Heart left ventricle (tissue), 16 donors: ENCODE data around the gene TAMALIN. TPM values are rescaled to one million over a fixed set of nuclear protein-coding genes. Genes with fewer than 3 reads are reported as not detected.

ENCODE experiments used
- ATAC-seq, 4 donors: fragments of 200-7000 bp; cut with Tn5 transposase; one replicate each; pipeline ENCODE4 v1.9.1; 2020 to 2022; ENCODE audit warnings: moderate library complexity in 4 of 4, mild to moderate bottlenecking in 3 of 4, moderate number of reproducible peaks in 1 of 4
- DNase-seq, 5 donors: peaks; one replicate each; pipeline ENCODE4 v3.0.0-alpha.2; 2020
- H3K27ac ChIP-seq, 12 donors: fragments of 200-600 bp; sonication (generic) in 4 of 12; one replicate each; pipeline versions ENCODE4 v1.5.0 to v1.8.0; 2016 to 2022; ENCODE audit warnings: mild to moderate bottlenecking in 2 of 12
- H3K27me3 ChIP-seq, 9 donors: fragments of 200-600 bp; sonication (generic) in 2 of 9; one replicate each; pipeline versions ENCODE4 v1.5.1 to v1.8.0; 2016 to 2022; ENCODE audit warnings: mild to moderate bottlenecking in 3 of 9
- H3K36me3 ChIP-seq, 9 donors: fragments of 200-600 bp; sonication (generic) in 2 of 9; one replicate each; pipeline versions ENCODE4 v1.5.0 to v1.8.0; 2018 to 2022; ENCODE audit warnings: mild to moderate bottlenecking in 2 of 9
- H3K4me1 ChIP-seq, 12 donors: fragments of 200-600 bp; sonication (generic) in 4 of 12; one replicate each; pipeline versions ENCODE4 v1.5.0 to v1.8.0; 2016 to 2022; ENCODE audit warnings: mild to moderate bottlenecking in 3 of 12
- H3K4me3 ChIP-seq, 12 donors: fragments of 200-600 bp; sonication (generic) in 4 of 12; one replicate each; pipeline versions ENCODE4 v1.5.0 to v1.8.0; 2017 to 2022; ENCODE audit warnings: mild to moderate bottlenecking in 9 of 12, moderate library complexity in 4 of 12
- H3K9me3 ChIP-seq, 12 donors: fragments of 200-600 bp; sonication (generic) in 4 of 12; one replicate each; pipeline versions ENCODE4 v1.5.0 to v1.8.0; 2016 to 2022; ENCODE audit warnings: mild to moderate bottlenecking in 1 of 12
- POLR2A ChIP-seq, 2 donors: fragments of 450-650 bp; IDR thresholded peaks; one replicate each; pipeline ENCODE4 v1.6.1; 2017; ENCODE audit warnings: antibody characterized with exemption in 2 of 2, mild to moderate bottlenecking in 2 of 2, moderate library complexity in 2 of 2
- WGBS, 4 donors: extraction: QIAGEN DNeasy Blood & Tissue Kit in 2 of 4; methylation state at CpG; one replicate each; pipeline versions ENCODE4 v1.1.5 to v1.1.7; 2013 to 2018; 5-methylcytosine and 5-hydroxymethylcytosine counted together
- intact Hi-C, 10 donors: fragments of 100-400 bp; cut with DNase I; formaldehyde crosslinking; loops; one replicate each; pipeline versions ENCODE4 v1.11.1 to v1.14.2; 2022
- polyA plus RNA-seq, 2 donors: library from polyadenylated mRNA; stranded (reverse); fragments of 200-250 nt; gene quantifications; one replicate each; pipeline ENCODE4 v1.2.3, GENCODE V29; 2013
- total RNA-seq, 9 donors: library from RNA; depleted of rRNA in 2 of 9; stranded (reverse); fragments of >200 nt in 2 of 9; fragmentation: NEBNext Ultra II Directional in 3 of 9; extraction: Animal tissue kit (Norgen Biotek cat#: 25700) in 3 of 9; gene quantifications; one replicate each; pipeline versions ENCODE4 v1.1.0 to v1.2.4, GENCODE V29; 2016 to 2023
- TF ChIP-seq, protein P1 (sequence below), 12 donors: fragments of 200-600 bp; sonication (generic) in 4 of 12; IDR thresholded peaks; one replicate each; pipeline versions ENCODE4 v1.5.0 to v1.8.0; 2018 to 2022; ENCODE audit warnings: antibody characterized with exemption in 12 of 12, mild to moderate bottlenecking in 5 of 12
- donor health status: ischemic (EF 13 %, LVEDD 7.1; RV severe dilation, severe dysfunction).
- donor health status: healthy with polysubstance abuse.
- donor health status: DM: no; HTN: yes; CAD: no.
- donor health status: DM: no; HTN: no; CAD: no.
- donor health status: ischemic (EF 25% LVEDD 6.9; RV normal size, moderate dysfunction).
- donor health status: ischemic (EF 25% LVEDD 5.7; RV mildly dilated, moderate dysfunction).
- donor health status: healthy.
- donor health status: DM: yes; HTN: yes; CAD: no.
- donor health status: ischemic (EF 35%, LVEDD 5.7; RV mildly dilated, moderate dysfunction).
- donor health status: nonischemic (EF 11% LVEDD 7.7; RV severe dilation, severe dysfunction).
- donor health status: DM: yes; HTN: yes; CAD: no.
- donor health status: PGD.
- donor health status: ischemic (EF 29% LVEDD 5.4; RV normal size, mild dysfunction).
- donor health status: nonischemic (EF 23%, LVEDD 6.1; RV moderate dilation, normal function).

TAMALIN gene
- total and polyA plus RNA-seq, 11 donors, result 12.9 to 38.0 (median 17.8) TPM

DNA sequence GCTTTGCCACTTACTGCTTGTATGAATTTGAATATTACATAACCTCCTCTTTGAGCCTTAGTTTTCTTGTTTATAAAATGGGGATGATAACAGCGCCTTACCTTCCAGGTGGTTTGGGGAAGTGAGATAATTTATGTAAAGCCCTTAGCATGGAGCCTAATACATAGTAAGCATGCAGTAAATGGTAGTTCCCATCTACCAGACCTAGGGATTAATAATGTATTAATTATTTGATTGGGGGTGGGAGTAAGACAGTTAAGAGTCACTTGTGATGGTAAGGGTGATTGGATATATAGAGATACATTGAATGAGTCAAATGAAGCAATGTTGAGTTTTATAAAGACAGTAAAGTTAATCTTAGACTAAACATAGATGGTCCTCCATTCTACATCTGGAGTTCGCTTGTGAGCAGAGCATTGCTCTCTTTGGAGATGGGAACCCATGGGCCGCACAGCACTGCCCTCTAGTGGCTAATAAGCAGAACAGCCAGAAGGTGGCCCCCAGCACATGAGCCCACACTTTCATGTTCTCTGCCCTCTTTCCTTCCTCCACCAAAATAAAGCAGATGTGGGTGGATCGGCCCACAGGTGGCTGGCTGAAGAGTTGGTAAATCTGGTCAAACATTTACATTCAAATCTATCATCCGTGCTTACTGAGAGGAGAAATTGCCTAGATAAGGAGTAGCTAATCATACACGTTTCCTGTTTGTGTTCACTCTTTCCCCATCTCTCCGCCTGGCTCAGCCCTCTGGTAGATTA lies 26.5 kb upstream of the TAMALIN start:
- Histone ChIP-seq H3K9me3 (no peaks in the 10 kb centered on the region), H3K27me3 (no peaks in the 10 kb centered on the region), H3K4me3 (no peak overlapping the region), H3K27ac (no peak overlapping the region), H3K4me1 (peaks cover 0 to 38% (median 0%) of the 10 kb centered on the region in 12 donors), H3K36me3 (peaks cover 0 to 92% (median 74%) of the 10 kb centered on the region in 9 donors)
- peak; percentile 56 to 76 (median 70) for DNase-seq
- 42 to 49% (median 45%) methylated on average over 7 of the region's 7 CpGs for WGBS, 4 donors
- TF ChIP-seq, protein P1, sequence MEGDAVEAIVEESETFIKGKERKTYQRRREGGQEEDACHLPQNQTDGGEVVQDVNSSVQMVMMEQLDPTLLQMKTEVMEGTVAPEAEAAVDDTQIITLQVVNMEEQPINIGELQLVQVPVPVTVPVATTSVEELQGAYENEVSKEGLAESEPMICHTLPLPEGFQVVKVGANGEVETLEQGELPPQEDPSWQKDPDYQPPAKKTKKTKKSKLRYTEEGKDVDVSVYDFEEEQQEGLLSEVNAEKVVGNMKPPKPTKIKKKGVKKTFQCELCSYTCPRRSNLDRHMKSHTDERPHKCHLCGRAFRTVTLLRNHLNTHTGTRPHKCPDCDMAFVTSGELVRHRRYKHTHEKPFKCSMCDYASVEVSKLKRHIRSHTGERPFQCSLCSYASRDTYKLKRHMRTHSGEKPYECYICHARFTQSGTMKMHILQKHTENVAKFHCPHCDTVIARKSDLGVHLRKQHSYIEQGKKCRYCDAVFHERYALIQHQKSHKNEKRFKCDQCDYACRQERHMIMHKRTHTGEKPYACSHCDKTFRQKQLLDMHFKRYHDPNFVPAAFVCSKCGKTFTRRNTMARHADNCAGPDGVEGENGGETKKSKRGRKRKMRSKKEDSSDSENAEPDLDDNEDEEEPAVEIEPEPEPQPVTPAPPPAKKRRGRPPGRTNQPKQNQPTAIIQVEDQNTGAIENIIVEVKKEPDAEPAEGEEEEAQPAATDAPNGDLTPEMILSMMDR (IDR thresholded peaks at IDR 0.05), result peak; percentile 91 to 99 (median 98)
- no peak for TF ChIP-seq POLR2A (IDR thresholded peaks at IDR 0.05)
- intact Hi-C loops, result loop anchor here in 9 of 10 donors (1.0 to 10.0 kb wide), 8 partner anchors 53 to 555 kb away; partner anchors contain the start of gene SLC4A8 (in 2 of the 9)
- peak; percentile 74 to 92 (median 90) for ATAC-seq

DNA sequence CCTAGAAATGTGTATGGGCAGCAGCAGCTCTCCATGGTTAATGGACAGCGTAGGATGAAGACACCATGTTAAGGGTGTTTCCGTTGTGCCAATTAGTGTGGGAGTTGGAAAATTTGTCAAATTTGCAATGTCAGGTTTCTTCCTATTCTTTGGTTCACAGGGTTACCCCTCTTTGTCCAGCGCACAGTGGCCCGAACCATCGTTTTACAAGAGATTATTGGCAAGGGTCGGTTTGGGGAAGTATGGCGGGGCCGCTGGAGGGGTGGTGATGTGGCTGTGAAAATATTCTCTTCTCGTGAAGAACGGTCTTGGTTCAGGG lies 26.0 kb upstream of the TAMALIN start:
- Histone ChIP-seq H3K27me3 (no peaks in the 10 kb centered on the region), H3K36me3 (peaks cover 0 to 92% (median 74%) of the 10 kb centered on the region in 9 donors), H3K9me3 (no peaks in the 10 kb centered on the region), H3K4me3 (no peak overlapping the region), H3K27ac (no peak overlapping the region), H3K4me1 (peaks cover 0 to 32% (median 0%) of the 10 kb centered on the region in 12 donors)
- DNase-seq, result no peak
- TF ChIP-seq POLR2A (IDR thresholded peaks at IDR 0.05), result no peak
- TF ChIP-seq, protein P1 (IDR thresholded peaks at IDR 0.05), result no peak
- ATAC-seq, result no peak
- 85 to 95% (median 88%) methylated on average over 10 of the region's 10 CpGs for WGBS, 4 donors
- intact Hi-C loops, result loop anchor here in 9 of 10 donors (1.0 to 10.0 kb wide), 8 partner anchors 54 to 556 kb away; partner anchors contain the start of gene SLC4A8 (in 2 of the 9)

DNA sequence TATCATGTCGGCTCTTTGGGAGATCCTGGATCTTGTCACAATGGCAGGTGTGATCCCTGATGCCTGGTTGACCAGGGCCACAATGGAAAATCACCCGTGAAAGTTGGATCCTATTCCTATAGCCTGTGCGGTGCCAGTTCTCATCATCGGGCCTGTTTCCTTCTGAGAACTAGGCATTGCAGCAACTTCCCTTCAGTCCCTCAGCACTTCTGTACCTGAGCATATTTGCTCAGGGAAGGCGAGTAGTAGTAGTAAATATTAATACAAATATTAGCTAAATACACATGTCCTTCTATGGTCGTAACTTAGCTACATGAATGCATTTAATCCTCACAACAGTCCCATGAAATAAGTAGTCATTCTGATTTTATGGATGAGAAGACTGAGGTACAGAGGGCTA lies 22.1 kb upstream of the TAMALIN start:
- H3K27ac ChIP-seq, result no peak overlapping the region
- WGBS, 4 donors, result 66 to 78% (median 74%) methylated on average over 6 of the region's 6 CpGs
- TF ChIP-seq, protein P1 (IDR thresholded peaks at IDR 0.05), result no peak
- TF ChIP-seq POLR2A (IDR thresholded peaks at IDR 0.05), result no peak
- DNase-seq (no peak), ATAC-seq (no peak)
- H3K4me3 ChIP-seq, result no peak overlapping the region
- no peaks in the 10 kb centered on the region for H3K9me3 ChIP-seq
- H3K27me3 ChIP-seq, result no peaks in the 10 kb centered on the region
- intact Hi-C loops, result loop anchor here in 3 of 10 donors (5.0 to 10.0 kb wide), 2 partner anchors 107 to 560 kb away; partner anchors contain the start of gene SLC4A8 (in 2 of the 3)
- peaks cover 0 to 10% (median 0%) of the 10 kb centered on the region in 12 donors for H3K4me1 ChIP-seq
- peaks cover 0 to 92% (median 78%) of the 10 kb centered on the region in 9 donors for H3K36me3 ChIP-seq

DNA sequence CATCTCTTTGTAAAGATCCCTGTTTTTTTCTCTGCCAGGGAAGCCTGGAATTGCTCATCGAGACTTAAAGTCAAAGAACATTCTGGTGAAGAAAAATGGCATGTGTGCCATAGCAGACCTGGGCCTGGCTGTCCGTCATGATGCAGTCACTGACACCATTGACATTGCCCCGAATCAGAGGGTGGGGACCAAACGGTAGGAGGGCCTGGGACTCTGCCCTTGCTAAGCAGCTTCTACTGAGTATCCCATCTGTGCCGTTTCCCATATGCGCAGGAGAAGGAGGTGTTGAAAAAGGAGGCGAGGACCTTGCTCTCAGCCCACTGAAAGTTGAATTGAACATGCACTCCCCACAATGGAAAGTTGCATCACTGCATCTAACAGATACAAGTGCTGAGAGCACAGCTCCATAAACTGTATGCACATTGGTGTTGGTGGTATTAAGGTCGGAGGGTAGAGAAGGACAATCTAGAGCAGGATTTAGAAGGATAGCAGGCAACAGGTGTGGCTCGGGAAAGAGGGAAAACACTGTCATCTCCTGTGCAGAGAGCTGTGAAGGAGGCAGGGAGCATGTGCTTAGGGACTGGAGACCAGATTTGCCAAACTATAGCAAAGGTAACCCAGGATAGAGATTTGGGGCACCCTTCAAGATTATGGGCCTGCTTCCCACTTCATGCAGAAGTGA lies 21.5 kb upstream of the TAMALIN start:
- H3K27ac ChIP-seq, result no peak overlapping the region
- no peaks in the 10 kb centered on the region for H3K9me3 ChIP-seq
- no peaks in the 10 kb centered on the region for H3K27me3 ChIP-seq
- 85 to 88% (median 88%) methylated on average over 9 of the region's 9 CpGs for WGBS, 4 donors
- H3K36me3 ChIP-seq, result peaks cover 0 to 92% (median 78%) of the 10 kb centered on the region in 9 donors
- intact Hi-C loops, result loop anchor here in 2 of 10 donors (10.0 kb wide), 1 partner anchor 560 kb away; the partner anchor contains the start of gene SLC4A8 (in 2 of the 2)
- DNase-seq, result no peak
- ATAC-seq, result no peak
- no peak for TF ChIP-seq POLR2A (IDR thresholded peaks at IDR 0.05)
- TF ChIP-seq, protein P1 (IDR thresholded peaks at IDR 0.05), result no peak
- H3K4me3 ChIP-seq, result no peak overlapping the region
- peaks cover 0 to 4% (median 0%) of the 10 kb centered on the region in 12 donors for H3K4me1 ChIP-seq
